Mucosa of rectum (tissue), 2 donors: ENCODE data around the gene SERPINB1.
A peak's percentile ranks its signal among the peaks of the same experiment; 100 is the strongest.
"Not testable (repeated sequence)": the region's sequence is repeated elsewhere in the genome, so short reads cannot be mapped to it uniquely, and the experiment has no call there.

Experiments
- H3K27ac ChIP-seq, 2 donors: one replicate each; pipeline ENCODE4 v1.7.0; 2013; ENCODE audit warnings: inconsistent platforms in 2 of 2, low read depth in 2 of 2, low read length in 2 of 2
- H3K27me3 ChIP-seq, 2 donors: one replicate each; pipeline ENCODE4 v1.7.0; 2013; ENCODE audit warnings: low read length in 2 of 2; ENCODE audit not compliant: control insufficient read depth in 2 of 2, insufficient read depth in 2 of 2
- H3K36me3 ChIP-seq, 2 donors: one replicate each; pipeline ENCODE4 v1.7.0; 2013; ENCODE audit warnings: low read length in 2 of 2; ENCODE audit not compliant: control insufficient read depth in 2 of 2, insufficient read depth in 2 of 2
- H3K4me1 ChIP-seq, 2 donors: one replicate each; pipeline ENCODE4 v1.7.0; 2013; ENCODE audit warnings: low read length in 2 of 2, mild to moderate bottlenecking in 1 of 2; ENCODE audit not compliant: control insufficient read depth in 2 of 2, insufficient read depth in 2 of 2
- H3K4me3 ChIP-seq, 2 donors: one replicate each; pipeline ENCODE4 v1.7.0; 2013; ENCODE audit warnings: low read length in 2 of 2
- H3K9ac ChIP-seq, 2 donors: one replicate each; pipeline ENCODE4 v1.7.0; 2013; ENCODE audit warnings: low read length in 2 of 2, low read depth in 1 of 2, mild to moderate bottlenecking in 1 of 2
- H3K9me3 ChIP-seq, 2 donors: one replicate each; pipeline ENCODE4 v1.7.0; 2013; ENCODE audit warnings: low read length in 2 of 2; ENCODE audit not compliant: control insufficient read depth in 2 of 2
- donor health status: healthy.
- donor health status: Normal muscosa, but diverticular disease.

SERPINB1 gene

DNA sequence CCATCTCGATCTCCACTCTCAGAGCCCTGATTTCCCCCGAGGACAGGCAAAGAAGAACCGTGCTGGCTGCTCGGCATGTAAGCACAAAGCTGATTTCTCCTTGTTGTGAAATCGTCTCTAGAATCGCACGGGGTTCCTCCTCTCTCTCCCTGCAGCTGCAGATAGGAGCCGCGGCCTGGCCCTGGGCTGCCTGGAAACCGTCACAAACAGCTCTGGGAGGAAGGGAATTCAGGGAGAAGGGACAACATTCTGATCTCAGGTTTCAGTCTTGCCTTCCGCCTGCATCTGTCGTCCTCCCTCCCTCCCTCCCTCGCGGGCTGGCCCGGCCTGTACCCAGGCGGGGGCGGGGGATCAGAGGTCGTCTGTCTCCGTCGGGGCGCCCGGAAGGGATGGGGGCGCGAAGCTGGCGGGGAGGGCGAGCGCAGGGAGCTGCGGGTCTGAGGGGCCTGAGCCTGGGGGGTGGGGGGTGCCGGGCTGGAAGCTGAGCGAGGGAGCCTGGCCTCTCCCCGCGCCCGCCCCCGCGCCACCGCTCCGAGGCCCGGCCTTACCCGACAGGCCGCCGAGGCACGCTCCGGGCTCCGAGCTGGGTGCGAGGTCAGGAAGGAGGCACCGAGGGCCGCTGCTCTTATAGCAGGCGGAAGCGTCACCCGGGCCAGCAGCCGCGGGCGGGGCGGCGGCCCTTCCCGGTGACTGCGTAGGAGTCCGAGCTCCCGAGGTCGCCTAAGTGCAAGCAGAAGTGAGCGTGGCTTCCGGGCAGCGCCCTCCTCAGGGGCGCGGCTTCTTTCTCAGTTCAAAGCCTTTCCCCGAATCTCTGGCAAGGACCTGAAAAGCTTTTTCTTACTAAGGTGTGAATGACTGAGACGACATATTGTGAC, at the start of gene SERPINB1:
TSS of gene SERPINB1 (minus strand) at position 600 of the 875 bp plus-strand sequence. CDS start 1,277 bp downstream, outside the sequence.
- Histone ChIP-seq H3K9me3 (no peaks in the 10 kb centered on the region), H3K4me1 (peaks cover 26 to 28% of the 10 kb centered on the region in 2 donors), H3K36me3 (peaks cover 17 to 18% of the 10 kb centered on the region in 2 donors), H3K27ac (peak within 1 kb of the TSS; percentile 92 to 96), H3K27me3 (no peaks in the 10 kb centered on the region), H3K9ac (peak within 1 kb of the TSS; percentile 79 to 87), H3K4me3 (peak within 1 kb of the TSS; percentile 70 to 93)

DNA sequence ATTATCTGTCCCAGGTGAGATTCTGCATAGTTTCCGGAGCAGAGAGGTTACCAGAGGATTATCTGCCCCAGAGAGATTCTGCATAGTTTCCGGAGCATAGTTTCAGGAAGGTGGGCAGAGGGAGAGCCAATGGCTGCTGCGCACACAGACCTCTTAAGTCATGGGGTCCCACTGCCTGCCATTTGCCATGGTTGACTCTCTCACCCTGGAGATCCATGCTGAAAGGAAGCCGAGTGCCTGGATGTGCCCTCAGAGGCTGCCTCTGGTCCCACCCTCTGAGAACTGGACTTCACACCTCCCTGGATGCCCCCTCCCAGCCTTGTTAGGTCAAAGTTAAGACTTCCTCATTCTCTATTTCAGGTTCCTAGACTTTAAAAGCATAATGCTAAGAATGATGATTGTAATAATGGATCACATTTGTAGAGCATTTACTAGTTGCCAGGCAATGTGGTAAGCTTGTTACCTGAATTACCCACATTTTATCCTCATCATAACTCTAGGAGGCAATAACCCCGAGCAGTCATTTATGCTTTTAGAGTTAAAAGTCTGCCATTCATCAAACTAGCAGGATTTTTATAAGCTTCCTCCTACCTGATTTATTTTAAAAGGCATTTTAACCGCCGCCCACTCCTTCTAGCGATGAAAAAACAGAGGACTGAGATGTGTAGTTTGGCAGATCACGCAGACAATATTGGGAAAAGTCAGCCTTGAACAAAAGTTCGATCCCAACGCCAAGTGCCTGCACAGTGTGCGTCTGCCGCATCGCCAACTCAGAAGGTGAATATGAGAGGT, 49.5 kb upstream of the SERPINB1 start:
- peak overlapping the region; percentile 38 to 70 for H3K9ac ChIP-seq
- H3K27ac ChIP-seq: peak overlapping the region; percentile 85 to 88
- H3K9me3 ChIP-seq: no peaks in the 10 kb centered on the region
- peaks cover 13 to 22% of the 10 kb centered on the region in 2 donors for H3K4me1 ChIP-seq
- H3K4me3 ChIP-seq: peak overlapping the region; percentile 69 to 73
- H3K27me3 ChIP-seq: no peaks in the 10 kb centered on the region
- H3K36me3 ChIP-seq: peaks cover 16 to 30% of the 10 kb centered on the region in 2 donors

GRCh38 chr6:2885967-2886735, 44.5 kb upstream of the SERPINB1 start:
- H3K27me3 ChIP-seq: no peaks in the 10 kb centered on the region
- no peaks in the 10 kb centered on the region for H3K9me3 ChIP-seq
- H3K36me3 ChIP-seq: peaks cover 8 to 11% of the 10 kb centered on the region in 2 donors
- H3K4me1 ChIP-seq: peaks cover 11 to 14% of the 10 kb centered on the region in 2 donors
- H3K27ac ChIP-seq: peak overlapping the region in 1 of 2 donors; percentile 5
- no peak overlapping the region for H3K4me3 ChIP-seq
- H3K9ac ChIP-seq: no peak overlapping the region

- Histone ChIP-seq H3K9me3 (no peaks in the 10 kb centered on the region), H3K27ac (no peak overlapping the region), H3K9ac (no peak overlapping the region), H3K4me3 (no peak overlapping the region), H3K27me3 (no peaks in the 10 kb centered on the region), H3K36me3 (peaks cover 1 to 2% of the 10 kb centered on the region in 2 donors), H3K4me1 (peaks cover 0 to 1% of the 10 kb centered on the region in 2 donors)
Measured at GRCh38 chr6:2884804-2885203, 43.1 kb upstream of the SERPINB1 start.

GRCh38 chr6:2883673-2884072, 42.0 kb upstream of the SERPINB1 start:
- Histone ChIP-seq H3K9me3 (no peaks in the 10 kb centered on the region), H3K27me3 (no peaks in the 10 kb centered on the region), H3K4me3 (no peak overlapping the region), H3K4me1 (no peaks in the 10 kb centered on the region), H3K9ac (no peak overlapping the region), H3K36me3 (no peaks in the 10 kb centered on the region), H3K27ac (no peak overlapping the region)

DNA sequence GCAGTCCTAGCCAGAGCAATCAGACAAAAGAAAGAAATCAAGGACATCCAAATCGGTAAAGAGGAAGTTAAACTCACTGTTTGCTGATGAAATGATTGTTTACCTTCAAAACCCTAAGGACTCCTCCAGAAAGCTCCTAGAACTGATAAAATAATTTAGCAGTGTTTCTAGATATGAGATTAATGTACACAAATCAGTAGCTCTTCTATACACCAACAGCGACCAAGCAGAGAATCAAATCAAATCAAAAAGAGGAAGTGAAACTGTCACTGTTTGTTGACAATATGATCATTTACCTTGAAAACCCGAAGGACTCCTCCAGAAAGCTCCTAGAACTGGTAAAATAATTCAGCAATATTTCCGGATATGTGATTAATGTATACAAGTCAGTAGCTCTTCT, 39.8 kb upstream of the SERPINB1 start:
- H3K36me3 ChIP-seq: no peaks in the 10 kb centered on the region
- no peaks in the 10 kb centered on the region for H3K9me3 ChIP-seq
- no peak overlapping the region for H3K27ac ChIP-seq
- H3K4me3 ChIP-seq: no peak overlapping the region
- no peaks in the 10 kb centered on the region for H3K27me3 ChIP-seq
- H3K9ac ChIP-seq: no peak overlapping the region
- peaks cover 11 to 15% of the 10 kb centered on the region in 2 donors for H3K4me1 ChIP-seq

GRCh38 chr6:2880156-2880555, 38.5 kb upstream of the SERPINB1 start:
- not testable (repeated sequence) for H3K9ac ChIP-seq, H3K27ac ChIP-seq, H3K36me3 ChIP-seq, H3K27me3 ChIP-seq, H3K9me3 ChIP-seq, H3K4me3 ChIP-seq
- H3K4me1 ChIP-seq: peaks cover 16 to 19% of the 10 kb centered on the region in 2 donors

DNA sequence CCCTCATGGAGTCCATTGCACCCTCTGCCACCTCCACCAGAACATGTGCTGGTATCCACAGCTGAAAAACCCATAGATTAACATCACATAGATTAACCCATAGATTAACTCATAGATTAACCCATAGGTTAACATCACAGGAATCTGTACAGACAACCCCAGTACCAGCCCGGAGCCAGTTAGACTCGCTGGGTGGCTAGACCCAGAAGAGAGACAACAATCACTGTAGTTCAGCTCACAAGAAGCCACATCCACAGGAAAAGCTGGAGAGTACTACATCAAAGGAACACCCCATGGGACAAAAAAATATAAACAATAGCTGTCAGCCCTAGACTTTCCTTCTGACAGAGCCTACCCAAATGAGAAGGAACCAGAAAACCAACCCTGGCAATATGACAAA, 36.3 kb upstream of the SERPINB1 start:
- Histone ChIP-seq H3K9ac (no peak overlapping the region), H3K36me3 (no peaks in the 10 kb centered on the region), H3K9me3 (no peaks in the 10 kb centered on the region), H3K4me3 (no peak overlapping the region), H3K4me1 (peaks cover 21 to 23% of the 10 kb centered on the region in 2 donors), H3K27ac (no peak overlapping the region), H3K27me3 (no peaks in the 10 kb centered on the region)

DNA sequence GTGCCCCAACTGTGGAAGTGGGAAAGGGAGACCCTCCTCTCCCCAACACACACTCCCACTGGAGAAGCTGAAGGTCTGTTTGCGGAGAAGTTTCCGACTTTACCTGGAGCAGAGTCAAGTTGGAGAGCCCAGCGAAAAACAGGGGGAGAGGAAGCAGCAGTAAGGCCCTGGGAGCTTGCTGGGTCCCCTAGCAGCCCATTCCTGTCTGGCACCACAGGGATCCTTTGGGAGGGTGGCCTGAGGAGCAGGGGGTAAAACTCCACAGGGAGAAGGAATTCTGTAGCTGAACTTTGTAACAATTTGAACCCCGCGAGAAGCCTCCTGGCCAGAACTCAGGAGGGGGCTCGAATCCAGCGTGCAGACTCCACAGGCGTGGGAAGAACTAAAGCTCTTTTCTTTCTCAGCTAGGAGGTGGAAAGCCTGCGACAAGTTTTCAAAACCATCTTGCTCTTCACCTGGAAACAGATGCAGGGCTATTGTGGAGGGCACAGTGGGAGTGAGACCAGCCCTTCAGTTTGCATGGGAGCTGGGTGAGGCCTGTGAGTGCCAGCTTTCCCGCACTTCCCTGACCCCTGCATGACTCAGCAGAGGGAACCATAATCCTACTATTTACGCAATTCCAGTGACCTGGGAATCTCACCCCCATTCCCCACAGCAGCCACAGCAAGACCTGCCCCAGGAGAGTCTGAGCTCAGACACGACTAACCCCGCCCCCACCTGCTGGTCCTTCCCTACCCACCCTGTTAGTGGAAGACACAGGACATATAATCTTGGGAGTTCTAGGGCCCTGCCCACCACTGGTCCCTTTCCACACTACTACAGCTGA, 35.6 kb upstream of the SERPINB1 start:
- Histone ChIP-seq H3K9ac (peak overlapping the region; percentile 68 to 76), H3K9me3 (no peaks in the 10 kb centered on the region), H3K36me3 (no peaks in the 10 kb centered on the region), H3K4me3 (peak overlapping the region in 1 of 2 donors; percentile 69), H3K27ac (peak overlapping the region; percentile 78 to 79), H3K4me1 (peaks cover 21 to 23% of the 10 kb centered on the region in 2 donors), H3K27me3 (no peaks in the 10 kb centered on the region)
